HG03159 (cell line): ENCODE measurements around the gene SIVA1.

Experiments used
- ATAC-seq: cut with Tn5 transposase; IDR thresholded peaks from one replicate; pipeline ENCODE4 v1.9.1; 2021; ENCODE audit warnings: mild to moderate bottlenecking, moderate library complexity; ENCODE audit not compliant: unreplicated experiment

The SIVA1 gene

DNA sequence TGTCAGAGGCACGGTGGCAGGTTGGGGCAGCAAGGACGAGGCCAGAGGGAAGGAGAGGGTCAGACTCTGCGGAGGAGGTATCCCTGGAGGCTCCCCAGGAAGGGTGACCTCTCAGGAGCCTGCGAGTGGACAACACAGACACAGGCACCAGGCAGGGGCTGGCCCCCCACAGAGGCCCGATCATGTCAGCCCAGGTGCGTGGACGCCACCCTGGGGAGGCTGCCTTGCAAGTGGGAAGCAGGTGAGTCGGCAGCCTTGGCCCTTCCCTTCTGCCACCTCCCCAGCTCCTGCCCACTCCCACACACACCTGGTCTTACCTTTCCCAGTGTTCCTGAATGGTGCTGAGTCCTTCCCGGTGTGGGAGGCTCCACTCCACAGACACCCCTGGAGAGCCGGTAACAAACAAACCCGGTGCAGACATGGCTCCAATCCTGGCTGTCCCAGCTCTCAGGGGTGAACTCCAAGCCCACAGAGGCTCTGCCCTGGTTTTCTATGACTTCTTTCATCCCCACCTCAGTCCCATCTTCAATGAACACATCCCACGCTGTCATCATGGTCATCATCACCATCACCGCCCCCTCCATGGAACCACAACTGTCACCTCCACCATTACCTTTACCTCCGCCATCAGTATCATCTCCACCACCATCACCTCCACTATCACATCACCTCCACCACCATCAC, 53.1 kb downstream of the SIVA1 start:
- no peak for ATAC-seq

DNA sequence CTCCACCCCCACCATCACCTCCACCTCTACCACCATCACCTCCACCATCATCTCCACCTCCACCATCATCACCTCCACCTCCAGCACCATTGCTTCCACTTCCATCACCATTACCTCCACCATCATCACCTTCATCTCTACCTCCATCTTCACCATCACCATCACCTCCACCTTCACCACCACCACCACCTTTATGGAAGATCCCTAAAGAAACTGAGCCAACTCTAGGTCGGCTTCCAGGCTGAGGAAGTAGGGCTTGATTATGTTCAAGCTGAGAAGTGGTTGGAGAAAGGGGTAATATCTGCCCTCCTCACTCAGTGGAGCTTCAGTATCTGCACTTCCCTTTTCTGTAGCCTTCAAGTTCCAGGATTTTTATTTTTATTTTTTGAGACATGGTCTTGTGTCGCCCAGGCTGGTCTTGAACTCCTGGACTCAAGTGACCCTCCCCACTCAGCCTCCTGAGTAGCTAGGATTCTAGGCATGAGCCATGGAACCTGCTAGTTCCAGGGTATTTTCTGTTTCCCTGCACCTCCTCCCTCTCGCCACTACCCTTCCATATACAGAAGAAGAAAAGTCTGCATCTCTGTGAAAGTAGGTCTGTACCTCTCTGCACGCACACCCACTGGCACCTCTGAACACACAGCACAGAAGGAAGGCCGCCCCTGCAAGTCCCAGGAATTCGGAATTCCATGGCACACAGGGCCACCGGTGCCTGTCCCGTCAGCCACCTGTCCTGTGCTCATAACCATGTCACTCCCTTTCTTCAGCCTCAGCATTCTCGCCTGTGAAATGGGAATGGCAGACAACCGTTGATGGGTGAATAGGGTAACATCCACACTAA, 53.9 kb downstream of the SIVA1 start:
- no peak for ATAC-seq

DNA sequence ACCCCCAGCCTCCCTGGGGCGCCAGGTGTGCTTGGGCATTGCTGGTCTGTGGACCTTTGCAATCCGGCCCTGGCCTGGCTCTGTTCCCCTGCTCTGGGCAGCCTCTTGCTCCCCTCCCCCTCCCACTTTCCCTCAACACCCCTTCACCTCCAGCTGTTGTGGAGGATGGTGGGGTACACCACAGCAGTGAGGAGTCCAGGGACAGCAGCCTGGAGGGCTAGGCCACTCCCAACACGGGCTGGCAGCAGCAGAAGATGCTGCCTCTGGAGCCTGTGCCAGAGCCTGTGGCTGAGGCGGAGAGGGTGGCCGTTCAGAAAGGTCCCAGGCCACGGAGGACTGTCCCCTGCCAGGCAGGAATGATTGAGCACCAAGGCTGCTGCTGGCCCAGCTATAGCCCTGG, 55.5 kb downstream of the SIVA1 start:
- no peak for ATAC-seq
